GM23338 (cell line): Measurements from ENCODE around the gene DNAH6. TPM values are rescaled to one million over a fixed set of nuclear protein-coding genes. Genes with fewer than 3 reads are reported as not detected.

Experiments
- ATAC-seq: fragments of 200-7000 bp; cut with Tn5 transposase; 3 replicates; pipeline ENCODE4 v1.9.1; 2020
- DNase-seq: peaks from one replicate; pipeline ENCODE4 v3.0.0-alpha.2; 2015; ENCODE audit warnings: low spot score
- H2AFZ ChIP-seq: fragments of 200-600 bp; sonication (generic); 2 replicates; pipeline ENCODE4 v1.8.0; 2016; ENCODE audit warnings: antibody characterized with exemption, mild to moderate bottlenecking, moderate library complexity
- H3F3A ChIP-seq: fragments of 200-600 bp; sonication (generic); replicated peaks from 2 replicates; pipeline ENCODE4 v1.8.0; 2017; ENCODE audit warnings: antibody characterized with exemption, mixed run types, low read depth
- H3K27ac ChIP-seq: fragments of 200-600 bp; sonication (generic); 2 replicates; pipeline ENCODE4 v1.6.1; 2016; ENCODE audit warnings: low read depth
- H3K27me3 ChIP-seq: fragments of 200-600 bp; sonication (generic); 2 replicates; pipeline ENCODE4 v1.8.0; 2016; ENCODE audit warnings: mild to moderate bottlenecking, mixed run types, moderate library complexity; ENCODE audit not compliant: insufficient read depth
- H3K36me3 ChIP-seq: fragments of 200-600 bp; sonication (generic); 2 replicates; pipeline ENCODE4 v1.8.0; 2016; ENCODE audit warnings: mild to moderate bottlenecking; ENCODE audit not compliant: insufficient read depth
- H3K4me1 ChIP-seq: fragments of 200-600 bp; sonication (generic); 2 replicates; pipeline ENCODE4 v1.8.0; 2016; ENCODE audit warnings: mild to moderate bottlenecking, moderate library complexity; ENCODE audit not compliant: insufficient read depth
- H3K4me2 ChIP-seq: fragments of 200-600 bp; sonication (generic); 2 replicates; pipeline ENCODE4 v1.7.1; 2017; ENCODE audit warnings: mixed run types
- H3K4me3 ChIP-seq: fragments of 200-600 bp; sonication (generic); 2 replicates; pipeline ENCODE4 v1.6.1; 2016; ENCODE audit warnings: mixed run types
- H3K79me2 ChIP-seq: fragments of 200-600 bp; sonication (generic); replicated peaks from 2 replicates; pipeline ENCODE4 v1.8.0; 2017; ENCODE audit warnings: mild to moderate bottlenecking; ENCODE audit not compliant: insufficient read depth
- H3K9me2 ChIP-seq: fragments of 200-600 bp; sonication (generic); 2 replicates; pipeline ENCODE4 v1.8.0; 2017; ENCODE audit not compliant: insufficient read depth
- H4K20me1 ChIP-seq: fragments of 200-600 bp; sonication (generic); replicated peaks from 2 replicates; pipeline ENCODE4 v1.8.0; 2017; ENCODE audit warnings: mild to moderate bottlenecking; ENCODE audit not compliant: insufficient read depth
- H3K27ac Mint-ChIP-seq: 2 replicates; pipeline ENCODE4 v1.8.0; 2020; ENCODE audit warnings: inconsistent platforms, mild to moderate bottlenecking, moderate library complexity, mixed read lengths
- H3K27me3 Mint-ChIP-seq: 3 replicates; pipeline ENCODE4 v1.8.0; 2022; ENCODE audit warnings: low read depth, mild to moderate bottlenecking, moderate library complexity, mixed read lengths, inconsistent platforms; ENCODE audit not compliant: insufficient read depth, poor library complexity
- H3K36me3 Mint-ChIP-seq: 3 replicates; pipeline ENCODE4 v1.8.0; 2021; ENCODE audit warnings: low read depth, mild to moderate bottlenecking, inconsistent platforms, moderate library complexity, mixed read lengths
- H3K4me1 Mint-ChIP-seq: 3 replicates; pipeline ENCODE4 v1.8.0; 2020; ENCODE audit warnings: mild to moderate bottlenecking, inconsistent platforms, mixed read lengths
- H3K4me3 Mint-ChIP-seq: 3 replicates; pipeline ENCODE4 v1.8.0; 2021; ENCODE audit warnings: moderate library complexity, mild to moderate bottlenecking, inconsistent platforms, mixed read lengths
- H3K9me3 Mint-ChIP-seq: 3 replicates; pipeline ENCODE4 v1.8.0; 2020; ENCODE audit warnings: moderate library complexity, mild to moderate bottlenecking, inconsistent platforms, mixed read lengths
- CREB1 ChIP-seq: fragments of 250-450 bp; sonication (Bioruptor Pico); IDR thresholded peaks from 2 replicates; pipeline ENCODE4 v1.5.0; 2020; ENCODE audit warnings: low read depth, mild to moderate bottlenecking, moderate library complexity
- CTCF ChIP-seq, 2 experiments: fragments of 200-600 bp in 1 of 2; sonication (generic) in 1 of 2; conservative IDR thresholded peaks; 2 replicates each; pipeline versions ENCODE4 v1.5.1 to v1.6.1; 2016 to 2017; ENCODE audit warnings: antibody characterized with exemption in 2 of 2, low read depth in 2 of 2, mild to moderate bottlenecking in 2 of 2, moderate library complexity in 1 of 2
- EZH2 ChIP-seq: fragments of 200-600 bp; sonication (generic); IDR thresholded peaks from one replicate; pipeline ENCODE4 v1.8.0; 2017; ENCODE audit warnings: antibody characterized with exemption, mild to moderate bottlenecking, low read depth; ENCODE audit not compliant: unreplicated experiment
- EZH2phosphoT487 ChIP-seq: fragments of 200-600 bp; sonication (generic); IDR thresholded peaks from one replicate; pipeline ENCODE4 v1.8.1; 2018; ENCODE audit warnings: antibody characterized with exemption; ENCODE audit not compliant: unreplicated experiment
- JUNB ChIP-seq: IDR thresholded peaks from one replicate; pipeline ENCODE4 v1.6.1; 2016; ENCODE audit warnings: antibody characterized with exemption; ENCODE audit not compliant: unreplicated experiment
- NANOG ChIP-seq: IDR thresholded peaks from 2 replicates; pipeline ENCODE4 v1.6.1; 2016; ENCODE audit warnings: antibody characterized with exemption, borderline replicate concordance
- STAT1 ChIP-seq: IDR thresholded peaks from one replicate; pipeline ENCODE4 v1.6.1; 2016; ENCODE audit warnings: antibody characterized with exemption; ENCODE audit not compliant: unreplicated experiment
- ZNF114 ChIP-seq: fragments of 250-450 bp; sonication (Bioruptor Pico); IDR thresholded peaks from 2 replicates; pipeline ENCODE4 v1.5.0; 2020; ENCODE audit warnings: mild to moderate bottlenecking, moderate library complexity
- ZNF462 ChIP-seq: fragments of 250-450 bp; sonication (Bioruptor Pico); IDR thresholded peaks from 2 replicates; pipeline ENCODE4 v1.5.0; 2020; ENCODE audit warnings: mild to moderate bottlenecking, moderate library complexity
- polyA plus RNA-seq: library from polyadenylated mRNA; unstranded; fragments of >200 nt; fragmentation: Nextera tagmentation; extraction: Ambion mirVana; gene quantifications from 2 replicates; pipeline ENCODE4 v1.2.1, GENCODE V29; 2016
- total RNA-seq: library from RNA; depleted of rRNA; stranded (reverse); fragments of >200 nt; shearing (Covaris generic); gene quantifications from 2 replicates; pipeline ENCODE4 v1.2.3, GENCODE V29; 2014

DNAH6 gene
- total and polyA plus RNA-seq, 2 experiments from 2014 or later = 0.27 to 0.31 TPM

- TF ChIP-seq ZNF462 (CRISPR knock-in tag) = no peak
These were observed 160.0 kb downstream of the DNAH6 start (continued) for GRCh38 chr2:84676295-84676694.

GRCh38 chr2:84678214-84678613 is 161.9 kb downstream of the DNAH6 start:
- H3K27me3 Mint-ChIP-seq = no peaks in the 10 kb centered on the region
- no peak overlapping the region for H3K27ac ChIP-seq
- no peaks in the 10 kb centered on the region for H3K79me2 ChIP-seq
- H3K9me2 ChIP-seq = no peaks in the 10 kb centered on the region
- H3K4me1 Mint-ChIP-seq = no peaks in the 10 kb centered on the region
- no peaks in the 10 kb centered on the region for H3F3A ChIP-seq
- ATAC-seq = no peak
- H3K4me1 ChIP-seq = no peaks in the 10 kb centered on the region
- no peak overlapping the region for H3K4me3 ChIP-seq
- H3K27me3 ChIP-seq = no peaks in the 10 kb centered on the region
- H3K27ac Mint-ChIP-seq = no peak overlapping the region
- H3K36me3 ChIP-seq = no peaks in the 10 kb centered on the region
- H3K4me2 ChIP-seq = no peak overlapping the region
- no peak for DNase-seq
- H3K9me3 Mint-ChIP-seq = no peaks in the 10 kb centered on the region
- no peaks in the 10 kb centered on the region for H4K20me1 ChIP-seq
- H3K36me3 Mint-ChIP-seq = no peaks in the 10 kb centered on the region
- H2AFZ ChIP-seq = no peak overlapping the region
- H3K4me3 Mint-ChIP-seq = no peak overlapping the region
- no peak for TF ChIP-seq ZNF462 (CRISPR knock-in tag)
- TF ChIP-seq CTCF (conservative IDR thresholded peaks at IDR 0.05; ENCODE audit: low read depth in 2 of 2) = no peak
- no peak for TF ChIP-seq EZH2
- TF ChIP-seq NANOG = no peak
- TF ChIP-seq CREB1 (CRISPR knock-in tag) = no peak
- TF ChIP-seq JUNB = no peak
- no peak for TF ChIP-seq EZH2phosphoT487
- TF ChIP-seq STAT1 = no peak
- TF ChIP-seq ZNF114 (CRISPR knock-in tag) = no peak
